Ovary (tissue), 9 donors: ENCODE data around the gene PTGER1. TPM values are rescaled to one million over a fixed set of nuclear protein-coding genes. Genes with fewer than 3 reads are reported as not detected.

Experiments
- DNase-seq, 5 donors: peaks; one replicate each; pipeline ENCODE4 v3.0.0-alpha.2; 2019 to 2020
- H3K27ac ChIP-seq, 2 donors: fragments of 200-600 bp; one replicate each; pipeline versions ENCODE4 v1.5.1 to v1.8.0; 2019 to 2022
- H3K27me3 ChIP-seq: fragments of 200-600 bp; one replicate; pipeline ENCODE4 v1.8.0; 2022
- H3K36me3 ChIP-seq: fragments of 200-600 bp; sonication (generic); one replicate; pipeline ENCODE4 v1.5.1; 2019
- H3K4me1 ChIP-seq: one replicate; pipeline ENCODE4 v1.8.1; 2013; ENCODE audit warnings: mild to moderate bottlenecking, moderate library complexity; ENCODE audit not compliant: insufficient read depth
- H3K4me3 ChIP-seq: fragments of 200-600 bp; sonication (generic); one replicate; pipeline ENCODE4 v1.5.1; 2017
- H3K9me3 ChIP-seq, 2 donors: fragments of 200-600 bp in 1 of 2; sonication (generic) in 1 of 2; one replicate each; pipeline versions ENCODE4 v1.5.1 to v1.8.1; 2013 to 2019; ENCODE audit warnings: mild to moderate bottlenecking in 1 of 2, moderate library complexity in 1 of 2
- CTCF ChIP-seq, 3 donors: fragments of 450-650 bp in 2 of 3; fragments of 200-600 bp in 1 of 3; IDR thresholded peaks; one replicate each; pipeline versions ENCODE4 v1.5.1 to v1.8.0; 2016 to 2022; ENCODE audit warnings: antibody characterized with exemption in 3 of 3, mild to moderate bottlenecking in 1 of 3
- EP300 ChIP-seq: sonication (generic); formaldehyde crosslinking; IDR thresholded peaks from one replicate; pipeline ENCODE4 v1.6.1; 2017; ENCODE audit warnings: antibody characterized with exemption
- POLR2A ChIP-seq: fragments of 450-650 bp; IDR thresholded peaks from one replicate; pipeline ENCODE4 v1.6.1; 2017; ENCODE audit warnings: antibody characterized with exemption, mild to moderate bottlenecking, moderate library complexity
- WGBS, 3 donors: extraction: QIAGEN DNeasy Blood & Tissue Kit in 1 of 3; methylation state at CpG; one replicate each; pipeline versions ENCODE4 v1.1.5 to v1.1.7; 2013 to 2017; 5-methylcytosine and 5-hydroxymethylcytosine counted together
- intact Hi-C, 4 donors: fragments of 100-400 bp; cut with DNase I; formaldehyde crosslinking; loops; one replicate each; pipeline versions ENCODE4 v1.11.0 to v1.15.1; 2022 to 2023
- polyA plus RNA-seq, 2 donors: library from polyadenylated mRNA; stranded (reverse); fragments of 200-250 nt in 1 of 2; fragments of 350-450 nt in 1 of 2; fragmentation: Illumina TruSeq in 1 of 2; extraction: RNeasy Lipid Tissue Mini Kit (QIAGEN cat#74804) in 1 of 2; gene quantifications; one replicate each; pipeline ENCODE4 v1.2.3, GENCODE V29; 2013 to 2014
- total RNA-seq, 7 donors: library from RNA; depleted of rRNA in 2 of 7; stranded (reverse); fragments of >200 nt in 2 of 7; fragmentation: NEBNext Ultra II Directional in 3 of 7; extraction: Animal tissue kit (Norgen Biotek cat#: 25700) in 3 of 7; gene quantifications; one replicate each; pipeline versions ENCODE4 v1.1.0 to v1.2.4, GENCODE V29; 2016 to 2023
- donor health status: DM: no; HTN: no; CAD: no; lungs with moderate emphysema.
- donor health status: DM: no; HTN: no; CAD: no.
- donor health status: Bipolar disorder and iron deficiency.
- donor health status: DM: yes; HTN: yes; CAD: no.
- donor health status: DM: no; HTN: no; CAD: no.
- donor health status: DM: yes; HTN: yes; CAD: no.

PTGER1 gene
- total and polyA plus RNA-seq, 9 donors: 0.18 to 0.92 (median 0.32) TPM; not detected in 6

- H3K9me3 ChIP-seq: no peaks in the 10 kb centered on the region
- no peaks in the 10 kb centered on the region for H3K4me1 ChIP-seq
- WGBS, 3 donors: 46 to 74% (median 56%) methylated on average over 34 of the region's 34 CpGs
- no peak overlapping the region for H3K4me3 ChIP-seq
- TF ChIP-seq EP300: no peak
- TF ChIP-seq CTCF (IDR thresholded peaks at IDR 0.05): no peak
- TF ChIP-seq POLR2A: no peak
- no peak for DNase-seq
- no peak overlapping the region for H3K27ac ChIP-seq
- H3K36me3 ChIP-seq: no peaks in the 10 kb centered on the region
- intact Hi-C loops: no loop called here
- H3K27me3 ChIP-seq: no peaks in the 10 kb centered on the region
Measured at GRCh38 chr19:14441041-14441938, 33.9 kb downstream of the PTGER1 start.

GRCh38 chr19:14440049-14440448 lies 35.1 kb downstream of the PTGER1 start:
- H3K4me1 ChIP-seq: peaks cover 2% of the 10 kb centered on the region

GRCh38 chr19:14439014-14439413 lies 36.1 kb downstream of the PTGER1 start:
- intact Hi-C loops: no loop called here
- Histone ChIP-seq H3K4me3 (no peak overlapping the region), H3K27ac (no peak overlapping the region), H3K4me1 (peaks cover 12% of the 10 kb centered on the region), H3K27me3 (no peaks in the 10 kb centered on the region), H3K9me3 (no peaks in the 10 kb centered on the region), H3K36me3 (no peaks in the 10 kb centered on the region)
- DNase-seq: no peak
- 71 to 81% (median 75%) methylated on average over 9 of the region's 9 CpGs for WGBS, 3 donors
- TF ChIP-seq EP300 (no peak), POLR2A (no peak), CTCF (IDR thresholded peaks at IDR 0.05) (no peak)

More at GRCh38 chr19:14440049-14440448, 35.1 kb downstream of the PTGER1 start:
- intact Hi-C loops: no loop called here
- H3K36me3 ChIP-seq: no peaks in the 10 kb centered on the region
- H3K27ac ChIP-seq: no peak overlapping the region
- H3K4me3 ChIP-seq: no peak overlapping the region
- TF ChIP-seq CTCF (IDR thresholded peaks at IDR 0.05) (no peak), POLR2A (no peak), EP300 (no peak)
- no peaks in the 10 kb centered on the region for H3K27me3 ChIP-seq
- DNase-seq: no peak
- H3K9me3 ChIP-seq: no peaks in the 10 kb centered on the region
- 59 to 77% (median 72%) methylated on average over 9 of the region's 9 CpGs for WGBS, 3 donors

- H3K27me3 ChIP-seq: no peaks in the 10 kb centered on the region
- H3K36me3 ChIP-seq: no peaks in the 10 kb centered on the region
- no peak overlapping the region for H3K4me3 ChIP-seq
- TF ChIP-seq CTCF (IDR thresholded peaks at IDR 0.05) (no peak), POLR2A (no peak), EP300 (no peak)
- peaks cover 14% of the 10 kb centered on the region for H3K4me1 ChIP-seq
- no peak overlapping the region for H3K27ac ChIP-seq
- no peak for DNase-seq
- 81 to 91% (median 87%) methylated on average over 7 of the region's 7 CpGs for WGBS, 3 donors
- intact Hi-C loops: no loop called here
- no peaks in the 10 kb centered on the region for H3K9me3 ChIP-seq
Measured at GRCh38 chr19:14437578-14438140, 37.5 kb downstream of the PTGER1 start.
